IgD-negative memory B cell (primary cell): Measurements from ENCODE around the gene NOD2. TPM values are rescaled to one million over a fixed set of nuclear protein-coding genes. Genes with fewer than 3 reads are reported as not detected.

Experiments
- H3K27ac Mint-ChIP-seq, 3 donors: one replicate each; pipeline ENCODE4 v1.8.0; 2020 to 2022; ENCODE audit warnings: mild to moderate bottlenecking in 3 of 3, mixed read lengths in 3 of 3, moderate library complexity in 1 of 3
- H3K27me3 Mint-ChIP-seq: one replicate; pipeline ENCODE4 v1.8.0; 2021; ENCODE audit warnings: mixed read lengths
- H3K36me3 Mint-ChIP-seq: one replicate; pipeline ENCODE4 v1.8.0; 2020; ENCODE audit warnings: mild to moderate bottlenecking, mixed read lengths
- H3K4me1 Mint-ChIP-seq, 3 donors: one replicate each; pipeline ENCODE4 v1.8.0; 2020 to 2022; ENCODE audit warnings: mixed read lengths in 3 of 3, mild to moderate bottlenecking in 1 of 3
- H3K4me3 Mint-ChIP-seq, 4 donors: one replicate each; pipeline ENCODE4 v1.8.0; 2020 to 2022; ENCODE audit warnings: mild to moderate bottlenecking in 4 of 4, mixed read lengths in 4 of 4, moderate library complexity in 3 of 4
- H3K9me3 Mint-ChIP-seq, 3 donors: one replicate each; pipeline ENCODE4 v1.8.0; 2020 to 2021; ENCODE audit warnings: mixed read lengths in 3 of 3, mild to moderate bottlenecking in 1 of 3
- polyA plus RNA-seq: library from polyadenylated mRNA; unstranded; fragments of 300-500 nt; fragmentation: Illumina TruSeq; gene quantifications from one replicate; pipeline ENCODE4 v1.2.3, GENCODE V29; 2021

NOD2 gene
- polyA plus RNA-seq, 1 donor from 2014 or later, result 0.86 TPM

GRCh38 chr16:50695017-50696000 lies 1.9 kb downstream of the NOD2 start:
- Mint-ChIP-seq H3K36me3 (no peaks in the 10 kb centered on the region), H3K27ac (peak overlapping the region in 2 of 3 donors; percentile 48 to 87), H3K4me1 (peaks cover 35 to 63% (median 46%) of the 10 kb centered on the region in 3 donors), H3K27me3 (peaks cover 1% of the 10 kb centered on the region), H3K9me3 (peaks cover 0 to 2% (median 0%) of the 10 kb centered on the region in 3 donors), H3K4me3 (peak overlapping the region in 3 of 4 donors; percentile 34 to 92 (median 81))

GRCh38 chr16:50696126-50696525 lies 2.7 kb downstream of the NOD2 start:
- H3K27ac Mint-ChIP-seq, result peak overlapping the region; percentile 48 to 71 (median 65)
- peaks cover 0 to 2% (median 0%) of the 10 kb centered on the region in 3 donors for H3K9me3 Mint-ChIP-seq
- peaks cover 35 to 57% (median 44%) of the 10 kb centered on the region in 3 donors for H3K4me1 Mint-ChIP-seq
- H3K27me3 Mint-ChIP-seq, result no peaks in the 10 kb centered on the region
- H3K36me3 Mint-ChIP-seq, result no peaks in the 10 kb centered on the region
- H3K4me3 Mint-ChIP-seq, result peak overlapping the region in 1 of 4 donors; percentile 81

- Mint-ChIP-seq H3K4me3 (peak overlapping the region in 3 of 4 donors; percentile 81 to 96 (median 94)), H3K27me3 (no peaks in the 10 kb centered on the region), H3K36me3 (peaks cover 1% of the 10 kb centered on the region), H3K4me1 (peaks cover 35 to 56% (median 46%) of the 10 kb centered on the region in 3 donors), H3K27ac (peak overlapping the region; percentile 48 to 71 (median 65)), H3K9me3 (peaks cover 0 to 2% (median 0%) of the 10 kb centered on the region in 3 donors)
These were observed 3.4 kb downstream of the NOD2 start for GRCh38 chr16:50696575-50697420.

GRCh38 chr16:50697421-50697715 lies 4.0 kb downstream of the NOD2 start:
- H3K36me3 Mint-ChIP-seq, result peaks cover 1% of the 10 kb centered on the region
- H3K27me3 Mint-ChIP-seq, result no peaks in the 10 kb centered on the region
- H3K4me3 Mint-ChIP-seq, result peak overlapping the region; percentile 84 to 96 (median 91)
- peaks cover 35 to 51% (median 44%) of the 10 kb centered on the region in 3 donors for H3K4me1 Mint-ChIP-seq
- peak overlapping the region; percentile 71 to 91 (median 87) for H3K27ac Mint-ChIP-seq
- H3K9me3 Mint-ChIP-seq, result peaks cover 0 to 2% (median 0%) of the 10 kb centered on the region in 3 donors

DNA sequence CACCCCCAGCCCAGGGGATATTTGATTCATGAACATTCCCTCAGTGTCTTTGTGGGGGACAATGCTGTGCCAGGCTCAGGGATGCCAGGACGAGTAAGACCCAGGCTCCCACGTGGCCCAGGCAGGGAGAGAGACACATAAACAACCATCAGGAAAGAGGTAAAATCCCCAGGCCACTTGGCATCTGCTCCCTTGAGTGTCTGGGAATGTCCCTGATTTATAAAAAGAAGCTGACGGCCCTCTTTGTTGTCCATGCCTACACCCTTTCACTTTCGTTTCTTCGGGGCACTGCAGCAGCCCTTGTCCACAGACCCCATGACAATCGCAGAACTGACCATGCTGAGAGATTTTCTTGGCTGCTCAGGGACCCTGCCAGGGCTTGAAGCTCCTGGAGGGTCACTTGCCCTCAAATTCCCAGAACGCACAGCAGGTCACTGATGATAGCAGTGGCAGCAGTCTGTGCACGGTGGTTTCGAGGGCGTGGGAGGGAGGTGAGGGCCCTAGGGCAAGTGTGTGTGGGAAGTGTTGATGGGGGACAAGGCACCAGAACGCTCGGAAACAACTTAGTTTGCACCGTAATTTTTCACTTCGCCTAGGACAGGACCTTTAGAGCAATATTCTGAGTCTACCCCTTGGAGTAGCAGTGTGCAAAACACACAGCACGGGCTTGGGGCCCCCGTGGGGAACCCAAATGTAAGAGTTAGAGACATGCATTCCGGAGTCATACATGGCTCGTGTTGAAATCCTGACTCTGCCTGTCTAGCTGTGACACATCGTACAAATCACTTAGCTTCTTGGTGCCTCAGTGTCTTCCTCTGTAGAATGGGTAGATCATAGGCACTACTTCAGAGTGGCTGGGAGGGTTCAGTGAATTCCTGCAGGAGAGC lies 4.7 kb downstream of the NOD2 start:
- H3K27ac Mint-ChIP-seq, result peak overlapping the region; percentile 71 to 91 (median 87)
- peak overlapping the region; percentile 84 to 96 (median 91) for H3K4me3 Mint-ChIP-seq
- peaks cover 1% of the 10 kb centered on the region for H3K36me3 Mint-ChIP-seq
- no peaks in the 10 kb centered on the region for H3K27me3 Mint-ChIP-seq
- peaks cover 0 to 2% (median 0%) of the 10 kb centered on the region in 3 donors for H3K9me3 Mint-ChIP-seq
- peaks cover 35 to 51% (median 41%) of the 10 kb centered on the region in 3 donors for H3K4me1 Mint-ChIP-seq

GRCh38 chr16:50699326-50700159 lies 6.1 kb downstream of the NOD2 start:
- H3K36me3 Mint-ChIP-seq, result peaks cover 5% of the 10 kb centered on the region
- peak overlapping the region in 2 of 3 donors; percentile 58 to 71 for H3K27ac Mint-ChIP-seq
- peak overlapping the region in 1 of 4 donors; percentile 56 for H3K4me3 Mint-ChIP-seq
- peaks cover 26 to 43% (median 35%) of the 10 kb centered on the region in 3 donors for H3K4me1 Mint-ChIP-seq
- peaks cover 2 to 8% (median 6%) of the 10 kb centered on the region in 3 donors for H3K9me3 Mint-ChIP-seq
- no peaks in the 10 kb centered on the region for H3K27me3 Mint-ChIP-seq

- Mint-ChIP-seq H3K9me3 (peaks cover 6 to 20% (median 15%) of the 10 kb centered on the region in 3 donors), H3K4me3 (no peak overlapping the region), H3K27ac (no peak overlapping the region), H3K4me1 (peaks cover 17 to 22% (median 19%) of the 10 kb centered on the region in 3 donors), H3K27me3 (no peaks in the 10 kb centered on the region), H3K36me3 (peaks cover 8% of the 10 kb centered on the region)
These were observed 9.3 kb downstream of the NOD2 start for GRCh38 chr16:50702725-50703124.

DNA sequence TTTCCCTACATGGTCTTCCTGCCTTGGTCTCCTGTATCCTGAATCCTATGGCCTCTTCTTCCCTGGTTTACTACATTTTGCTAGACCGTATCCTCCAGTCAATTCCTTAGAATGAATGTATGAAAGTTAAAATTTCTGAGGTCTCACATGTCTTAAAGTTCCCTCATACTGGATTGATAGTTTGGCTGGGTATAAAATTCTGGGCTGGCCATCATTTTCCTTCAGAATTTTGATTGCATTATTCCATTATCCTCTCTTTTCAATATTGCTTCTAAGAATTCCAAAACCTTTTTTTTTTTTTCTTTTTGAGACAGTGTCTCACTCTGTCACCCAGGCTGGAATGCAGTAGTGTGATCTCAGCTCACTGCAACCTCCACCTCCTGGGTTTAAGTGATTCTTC lies 10.8 kb downstream of the NOD2 start:
- Mint-ChIP-seq H3K9me3 (peaks cover 6 to 20% (median 15%) of the 10 kb centered on the region in 3 donors), H3K36me3 (peaks cover 8% of the 10 kb centered on the region), H3K27me3 (no peaks in the 10 kb centered on the region), H3K27ac (no peak overlapping the region), H3K4me3 (no peak overlapping the region), H3K4me1 (peaks cover 10 to 11% (median 11%) of the 10 kb centered on the region in 3 donors)

GRCh38 chr16:50705436-50706110 lies 12.2 kb downstream of the NOD2 start:
- no peaks in the 10 kb centered on the region for H3K27me3 Mint-ChIP-seq
- H3K36me3 Mint-ChIP-seq, result peaks cover 8% of the 10 kb centered on the region
- no peak overlapping the region for H3K27ac Mint-ChIP-seq
- H3K9me3 Mint-ChIP-seq, result peaks cover 6 to 20% (median 15%) of the 10 kb centered on the region in 3 donors
- peaks cover 13 to 18% (median 18%) of the 10 kb centered on the region in 3 donors for H3K4me1 Mint-ChIP-seq
- H3K4me3 Mint-ChIP-seq, result no peak overlapping the region

- Mint-ChIP-seq H3K27me3 (no peaks in the 10 kb centered on the region), H3K4me3 (no peak overlapping the region), H3K36me3 (peaks cover 8% of the 10 kb centered on the region), H3K4me1 (peaks cover 13 to 18% (median 18%) of the 10 kb centered on the region in 3 donors), H3K9me3 (peaks cover 6 to 20% (median 15%) of the 10 kb centered on the region in 3 donors), H3K27ac (no peak overlapping the region)
These were observed 12.8 kb downstream of the NOD2 start for GRCh38 chr16:50706250-50706649.

- Mint-ChIP-seq H3K27ac (peak overlapping the region in 1 of 3 donors; percentile 74), H3K4me1 (peaks cover 16 to 18% (median 18%) of the 10 kb centered on the region in 3 donors), H3K36me3 (peaks cover 7% of the 10 kb centered on the region), H3K9me3 (peaks cover 6 to 19% (median 15%) of the 10 kb centered on the region in 3 donors), H3K27me3 (no peaks in the 10 kb centered on the region), H3K4me3 (peak overlapping the region in 1 of 4 donors; percentile 71)
These were observed 15.1 kb downstream of the NOD2 start for GRCh38 chr16:50708373-50709060.

DNA sequence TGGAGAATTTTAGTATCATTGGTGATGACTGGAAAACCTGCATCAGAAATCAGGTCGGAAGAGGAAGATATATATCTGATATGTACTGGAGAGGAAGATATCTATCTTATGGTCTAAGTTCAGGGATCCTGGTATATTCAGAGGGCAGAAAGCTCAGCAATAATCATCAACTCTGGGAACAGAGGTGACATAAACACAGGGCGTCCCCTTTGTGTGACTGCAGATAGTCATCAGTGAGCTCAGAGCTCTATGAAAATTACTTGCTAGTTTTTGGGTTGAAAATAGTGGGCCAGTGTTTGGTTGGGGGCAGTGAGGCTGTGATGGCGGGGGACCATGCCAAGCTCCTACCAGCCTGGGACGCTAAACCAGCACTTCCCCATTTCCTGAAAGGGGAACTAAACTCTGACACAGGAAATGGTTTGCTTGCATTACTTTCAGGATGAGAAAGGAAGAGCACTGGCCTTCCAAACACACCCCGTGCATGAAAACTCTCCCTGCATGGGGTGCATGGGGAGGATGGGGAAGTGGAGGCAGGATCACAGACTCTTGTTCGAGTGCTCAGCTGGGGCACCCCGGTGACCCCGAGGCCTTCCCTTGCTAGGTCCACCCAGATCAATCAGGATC lies 15.8 kb downstream of the NOD2 start:
- peaks cover 3% of the 10 kb centered on the region for H3K36me3 Mint-ChIP-seq
- H3K4me3 Mint-ChIP-seq, result no peak overlapping the region
- no peak overlapping the region for H3K27ac Mint-ChIP-seq
- H3K4me1 Mint-ChIP-seq, result peaks cover 16 to 18% (median 18%) of the 10 kb centered on the region in 3 donors
- H3K9me3 Mint-ChIP-seq, result peaks cover 4 to 13% (median 11%) of the 10 kb centered on the region in 3 donors
- H3K27me3 Mint-ChIP-seq, result no peaks in the 10 kb centered on the region
